GM21423 (cell line): ENCODE data around the gene MGAT4A.
"Not testable (repeated sequence)": the region's sequence is repeated elsewhere in the genome, so short reads cannot be mapped to it uniquely, and the experiment has no call there.

Source experiments
- ATAC-seq: cut with Tn5 transposase; IDR thresholded peaks from one replicate; pipeline ENCODE4 v1.9.1; 2021; ENCODE audit warnings: mild to moderate bottlenecking, moderate library complexity; ENCODE audit not compliant: unreplicated experiment

MGAT4A gene

DNA sequence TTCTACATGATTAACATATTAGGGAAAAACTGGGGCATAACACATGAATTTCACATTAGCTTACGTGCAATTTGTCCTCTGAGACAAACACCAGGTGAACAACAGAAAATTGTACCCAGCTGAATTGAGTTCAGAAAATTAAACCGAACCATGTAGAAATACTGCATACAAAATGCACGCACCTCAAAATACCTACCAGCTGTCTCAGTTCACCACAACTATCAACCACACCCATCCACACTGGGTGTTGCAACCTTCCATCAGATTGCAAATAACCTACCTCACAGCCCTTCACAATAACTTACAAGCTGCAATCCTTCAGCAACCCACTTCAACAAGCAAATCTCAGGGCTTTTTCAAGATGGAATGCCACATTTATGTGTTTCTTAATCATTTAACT is 66.6 kb downstream of the MGAT4A start:
- ATAC-seq = no peak

- no peak for ATAC-seq
Observed at GRCh38 chr2:98663511-98664090, 67.3 kb downstream of the MGAT4A start.

- ATAC-seq = not testable (repeated sequence)
Observed at GRCh38 chr2:98659491-98659840, 71.5 kb downstream of the MGAT4A start.

GRCh38 chr2:98658816-98659490 is 72.0 kb downstream of the MGAT4A start:
- ATAC-seq = no peak

- ATAC-seq = no peak
Observed at GRCh38 chr2:98656800-98657199, 74.1 kb downstream of the MGAT4A start.

DNA sequence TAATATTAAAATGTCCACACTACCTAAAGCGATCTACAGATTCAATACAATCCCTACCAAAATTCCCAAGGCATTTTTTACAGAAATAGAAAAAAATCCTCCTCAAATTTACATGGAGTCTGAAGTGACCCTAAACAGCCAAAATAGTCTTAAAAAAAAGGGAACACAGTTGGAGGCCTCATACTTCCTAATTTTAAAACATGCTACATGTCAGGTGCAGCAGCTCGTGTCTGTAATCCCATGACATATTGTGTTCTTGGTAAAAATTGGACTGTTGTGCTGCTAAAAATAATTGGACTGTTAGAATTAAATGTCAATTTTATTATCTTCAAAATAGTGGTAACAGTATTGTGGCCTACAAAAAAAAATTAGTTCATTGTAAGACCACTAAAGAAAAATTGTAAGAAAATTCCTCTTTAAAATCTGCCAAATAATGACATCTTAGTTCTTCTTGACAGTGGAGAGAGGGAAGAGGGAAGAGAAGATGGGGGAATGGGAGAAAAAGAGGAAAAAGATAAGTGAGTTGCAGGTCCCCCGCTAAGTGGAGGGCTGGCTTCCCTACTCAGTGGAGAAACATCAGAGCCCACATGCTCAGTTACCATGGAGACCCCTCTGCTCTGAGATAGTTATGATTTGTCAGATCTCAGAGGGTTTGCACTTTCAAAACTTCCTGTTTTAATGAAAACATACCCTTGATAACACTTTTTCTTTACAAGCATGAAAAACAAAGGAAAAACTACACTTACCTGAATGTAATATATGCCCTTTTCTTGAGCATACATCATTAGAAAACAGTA is 76.0 kb downstream of the MGAT4A start:
- no peak for ATAC-seq

- no peak for ATAC-seq
Observed at GRCh38 chr2:98650998-98651397, 79.9 kb downstream of the MGAT4A start.

DNA sequence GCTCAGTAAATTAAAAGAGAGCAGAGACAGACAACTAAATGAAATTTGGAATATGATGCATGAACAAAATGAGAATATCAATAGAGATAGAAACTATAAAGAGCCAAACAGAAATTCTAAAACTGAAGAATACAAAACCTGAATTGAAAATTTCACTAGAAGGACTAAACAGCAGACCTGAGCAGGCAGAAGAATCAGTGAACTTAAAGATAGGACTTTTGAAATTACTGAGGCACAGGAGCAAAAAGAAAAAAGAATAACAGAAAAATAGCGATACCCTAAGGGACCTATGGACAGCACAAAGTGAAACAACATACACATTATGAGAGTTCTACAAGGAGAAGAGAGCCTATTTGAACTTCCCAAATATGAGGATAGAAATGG is 80.9 kb downstream of the MGAT4A start:
- no peak for ATAC-seq

- peak; percentile 63 for ATAC-seq
Observed at GRCh38 chr2:98649135-98649991, 81.6 kb downstream of the MGAT4A start.

DNA sequence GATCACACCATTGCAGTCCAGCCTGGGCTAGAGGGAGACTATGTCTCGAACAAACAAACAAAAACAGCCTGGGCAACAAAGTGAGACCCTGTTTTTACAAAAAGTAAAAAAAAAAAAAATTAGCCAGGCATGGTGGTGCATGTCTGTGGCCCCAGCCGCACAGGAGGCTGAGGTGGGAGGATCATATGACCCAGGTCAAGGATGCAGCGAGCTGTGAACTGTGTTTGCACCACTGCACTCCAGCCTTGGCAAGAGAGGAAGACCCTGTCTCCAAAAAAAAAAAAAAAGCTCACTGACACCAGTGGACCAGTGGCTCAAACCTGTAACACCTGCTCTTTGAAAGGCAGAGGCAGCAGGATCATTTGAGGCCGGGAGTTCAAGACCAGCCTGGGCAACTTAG is 82.5 kb downstream of the MGAT4A start:
- ATAC-seq = no peak

GRCh38 chr2:98647636-98648035 is 83.3 kb downstream of the MGAT4A start:
- no peak for ATAC-seq

DNA sequence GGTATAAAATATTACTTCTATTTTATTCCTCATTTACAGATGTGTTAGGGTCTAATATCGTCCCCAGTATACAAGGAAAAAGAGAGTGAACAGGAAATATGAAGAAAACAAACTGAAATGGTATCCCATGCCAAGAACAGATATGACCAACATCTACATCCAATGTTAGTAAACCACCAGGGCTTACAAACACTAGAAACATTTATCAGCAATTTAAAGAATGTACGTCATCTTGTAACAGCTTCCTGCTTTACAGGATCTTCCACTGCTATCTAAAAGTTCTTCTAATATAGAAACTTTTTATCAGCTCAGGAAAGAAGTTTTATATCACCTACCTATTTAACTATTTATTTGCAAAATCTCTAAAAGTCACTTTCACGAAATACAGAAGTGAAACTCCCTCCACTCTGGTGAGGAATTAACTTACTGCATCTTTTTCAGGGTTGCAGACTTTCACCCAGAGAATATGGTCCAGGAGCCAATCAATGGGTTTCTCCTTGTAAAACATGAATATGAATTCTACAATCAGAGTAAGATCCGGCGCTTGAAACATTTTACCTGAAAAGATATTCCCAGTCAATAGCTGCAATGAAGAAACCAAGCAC is 87.3 kb downstream of the MGAT4A start:
- no peak for ATAC-seq

DNA sequence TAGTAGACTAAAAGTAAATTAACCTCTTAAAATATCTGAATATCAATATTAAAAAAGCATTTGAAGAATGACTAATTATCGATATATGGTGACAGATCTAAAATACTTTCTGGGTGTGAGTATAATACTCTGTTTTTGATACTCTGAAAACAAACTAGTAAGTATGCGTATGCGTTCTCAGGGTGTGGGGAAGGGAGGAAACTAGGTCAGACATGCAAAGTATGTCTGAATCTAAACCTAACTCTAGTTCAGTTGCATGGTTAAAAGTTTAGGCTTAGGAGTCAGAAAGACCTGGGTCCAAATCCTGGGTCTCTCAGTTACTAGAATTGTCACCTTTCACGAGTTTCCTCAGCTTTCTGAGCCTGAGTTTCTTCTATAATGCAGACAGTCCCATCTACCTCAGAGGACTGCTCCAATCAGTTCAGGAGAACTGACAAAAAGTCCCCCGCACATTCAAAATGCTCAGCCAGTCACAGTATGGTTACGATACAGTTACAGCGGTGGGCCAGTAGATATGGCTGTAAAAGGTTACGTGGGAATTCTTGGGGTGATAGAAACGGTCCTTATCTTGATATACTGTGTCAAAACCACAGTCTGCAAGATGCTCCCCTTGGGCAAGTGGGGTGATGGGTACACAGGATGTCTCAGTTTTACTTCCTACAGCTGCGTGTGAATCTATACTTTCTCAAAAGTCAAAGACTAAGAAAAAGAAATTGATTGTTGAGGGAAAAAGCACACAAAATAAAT is 93.4 kb downstream of the MGAT4A start:
- ATAC-seq = peak; percentile 73

DNA sequence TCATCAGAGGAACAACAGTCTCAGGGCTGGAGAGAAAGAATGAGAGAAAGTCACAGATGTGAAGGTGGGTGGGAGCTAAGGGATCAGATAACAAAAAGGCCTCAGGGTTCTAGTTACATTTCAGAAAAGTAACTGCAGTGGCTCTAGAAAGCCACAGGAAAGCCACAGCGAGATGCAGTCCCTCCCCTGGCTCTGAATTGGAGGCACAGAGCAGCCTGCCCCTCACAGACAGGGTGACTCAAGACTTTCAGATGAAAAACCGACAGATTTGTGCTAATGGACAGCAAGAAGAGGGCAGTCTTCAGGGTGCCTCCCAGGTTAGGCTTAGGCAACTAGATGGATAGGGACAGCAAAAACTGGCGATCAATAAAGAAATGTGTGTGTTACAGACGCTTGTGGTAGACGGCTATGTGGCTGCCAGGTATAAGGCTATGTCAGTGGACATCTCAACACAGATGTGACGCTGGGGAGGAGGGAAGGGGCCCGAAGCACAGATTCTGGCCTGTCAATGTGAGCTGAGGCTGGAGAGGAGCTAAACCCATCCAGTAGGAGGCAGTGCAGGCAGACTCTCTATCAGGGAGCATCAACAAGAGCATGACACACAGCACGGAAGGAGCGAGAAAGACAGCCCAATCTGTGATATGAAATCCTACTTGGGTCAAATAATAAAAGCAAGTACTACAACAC is 96.4 kb downstream of the MGAT4A start:
- ATAC-seq = no peak

- ATAC-seq = no peak
Observed at GRCh38 chr2:98632351-98632750, 98.6 kb downstream of the MGAT4A start.

DNA sequence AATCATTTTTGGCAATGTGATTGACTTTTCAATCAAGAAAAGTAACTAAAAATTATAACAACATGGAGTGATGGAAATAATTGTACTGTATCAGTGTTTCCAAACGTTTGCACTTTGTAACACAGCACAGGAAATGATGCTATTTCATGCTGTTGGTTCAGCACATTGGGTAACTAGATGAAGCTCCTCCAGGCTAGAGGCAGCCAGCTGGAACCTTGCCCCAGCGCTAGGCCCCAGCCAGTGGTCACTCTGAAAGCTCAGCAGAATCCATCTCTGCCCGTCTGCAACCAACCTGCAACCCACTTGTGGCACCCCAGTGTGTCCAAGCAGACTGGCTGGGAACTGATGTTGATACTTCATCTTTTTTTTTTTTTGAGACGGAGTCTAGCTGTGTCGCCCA is 107.3 kb downstream of the MGAT4A start:
- no peak for ATAC-seq

GRCh38 chr2:98617149-98617548 is 113.8 kb downstream of the MGAT4A start:
- ATAC-seq = no peak

DNA sequence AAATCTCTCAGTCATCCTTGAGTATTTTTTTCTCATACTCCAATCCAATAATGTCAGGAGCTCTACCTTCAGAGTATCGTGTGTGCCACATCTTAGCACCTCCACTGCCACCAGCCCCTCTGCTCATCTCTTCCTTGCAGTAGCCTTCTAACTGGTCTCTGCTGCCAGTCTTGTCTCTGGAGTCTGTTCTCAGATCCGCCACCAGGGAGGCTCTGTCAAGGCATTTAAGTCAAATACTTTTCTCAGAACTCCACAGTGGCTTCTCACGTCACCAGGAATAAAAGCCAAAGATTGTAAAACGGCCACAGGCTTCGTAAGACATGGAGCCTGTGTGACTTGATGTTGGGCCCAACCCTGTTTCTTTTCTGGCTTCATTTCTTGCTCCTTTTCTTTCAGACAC is 115.5 kb downstream of the MGAT4A start:
- ATAC-seq = no peak

DNA sequence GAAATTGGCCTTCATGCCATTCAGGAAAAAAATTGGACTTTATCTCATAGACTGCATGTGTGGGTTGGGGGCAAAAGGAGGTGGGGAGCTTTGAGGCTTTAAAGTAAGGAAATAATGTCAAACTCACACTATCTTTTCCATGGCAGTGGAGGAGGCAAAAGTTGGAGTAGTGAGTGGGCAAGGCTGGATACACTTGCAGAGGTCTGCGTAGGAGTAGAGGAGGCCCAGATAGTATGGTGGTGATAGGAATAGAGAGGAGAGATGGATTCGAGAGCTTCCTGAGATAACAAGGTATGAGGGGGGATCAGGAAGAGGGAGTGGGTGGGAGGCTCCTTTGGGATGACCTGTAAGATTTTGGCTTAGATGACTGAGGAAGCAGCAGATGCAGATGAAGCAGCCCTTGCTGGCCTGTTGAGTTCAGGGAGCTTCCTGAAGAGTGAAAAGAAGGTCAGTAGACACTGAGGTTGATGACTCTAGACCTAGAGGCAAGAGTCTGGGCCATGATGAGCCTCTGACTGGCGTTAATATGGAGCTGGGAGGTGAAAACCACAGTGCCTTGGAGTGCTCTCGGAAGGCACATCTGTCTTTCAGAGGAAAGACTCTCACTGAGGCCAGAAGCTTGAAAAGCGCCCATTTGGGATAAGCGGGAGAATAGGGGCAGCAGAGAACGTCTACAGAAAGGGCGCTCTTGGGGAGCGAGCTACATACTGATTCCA is 116.8 kb downstream of the MGAT4A start:
- no peak for ATAC-seq
